Nephron (organoid): ENCODE results near the gene RFC4.

Experiments
- H3K27ac Mint-ChIP-seq, 3 experiments: 2 replicates each; pipeline ENCODE4 v1.8.0; 2020; ENCODE audit warnings: mixed read lengths in 3 of 3, mild to moderate bottlenecking in 2 of 3, moderate library complexity in 1 of 3
- H3K27me3 Mint-ChIP-seq: 2 replicates; pipeline ENCODE4 v1.8.0; 2021; ENCODE audit warnings: low read depth, mild to moderate bottlenecking, moderate library complexity, mixed read lengths
- H3K36me3 Mint-ChIP-seq: 2 replicates; pipeline ENCODE4 v1.8.0; 2020; ENCODE audit warnings: low read depth, mixed read lengths
- H3K4me1 Mint-ChIP-seq: 2 replicates; pipeline ENCODE4 v1.8.0; 2020; ENCODE audit warnings: mixed read lengths
- H3K4me3 Mint-ChIP-seq, 3 experiments: 2 replicates each; pipeline ENCODE4 v1.8.0; 2020; ENCODE audit warnings: mild to moderate bottlenecking in 3 of 3, mixed read lengths in 3 of 3, moderate library complexity in 2 of 3
- H3K9me3 Mint-ChIP-seq: 2 replicates; pipeline ENCODE4 v1.8.0; 2020; ENCODE audit warnings: mixed read lengths
- CTCF ChIP-seq, 3 experiments: fragments of 200-600 bp; sonication (generic); IDR thresholded peaks; one replicate each; pipeline ENCODE4 v1.5.0; 2021; ENCODE audit warnings: antibody characterized with exemption in 3 of 3; ENCODE audit not compliant: unreplicated experiment in 3 of 3

The RFC4 gene

GRCh38 chr3:186839874-186840641 is 33.8 kb upstream of the RFC4 start:
- Mint-ChIP-seq H3K36me3 (no peaks in the 10 kb centered on the region), H3K4me3 (no peak overlapping the region), H3K27me3 (peaks cover 18% of the 10 kb centered on the region), H3K9me3 (no peaks in the 10 kb centered on the region), H3K27ac (peak overlapping the region in 1 of 3 experiments; percentile 13), H3K4me1 (no peaks in the 10 kb centered on the region)
- no peak for TF ChIP-seq CTCF (IDR thresholded peaks at IDR 0.05; ENCODE audit: unreplicated experiment in 3 of 3)

- no peak for TF ChIP-seq CTCF (IDR thresholded peaks at IDR 0.05; ENCODE audit: unreplicated experiment in 3 of 3)
- no peaks in the 10 kb centered on the region for H3K4me1 Mint-ChIP-seq
- no peak overlapping the region for H3K27ac Mint-ChIP-seq
- peaks cover 66% of the 10 kb centered on the region for H3K27me3 Mint-ChIP-seq
- H3K9me3 Mint-ChIP-seq = peaks cover 3% of the 10 kb centered on the region
- H3K4me3 Mint-ChIP-seq = no peak overlapping the region
- H3K36me3 Mint-ChIP-seq = no peaks in the 10 kb centered on the region
Measured at GRCh38 chr3:186832276-186832675, 26.0 kb upstream of the RFC4 start.

- peaks cover 69% of the 10 kb centered on the region for H3K27me3 Mint-ChIP-seq
- H3K4me1 Mint-ChIP-seq = no peaks in the 10 kb centered on the region
- H3K9me3 Mint-ChIP-seq = peaks cover 3% of the 10 kb centered on the region
- H3K27ac Mint-ChIP-seq = no peak overlapping the region
- no peak overlapping the region for H3K4me3 Mint-ChIP-seq
- no peaks in the 10 kb centered on the region for H3K36me3 Mint-ChIP-seq
- no peak for TF ChIP-seq CTCF (IDR thresholded peaks at IDR 0.05; ENCODE audit: unreplicated experiment in 3 of 3)
Measured at GRCh38 chr3:186831798-186832197, 25.5 kb upstream of the RFC4 start.

GRCh38 chr3:186828340-186828739 is 22.1 kb upstream of the RFC4 start:
- no peak for TF ChIP-seq CTCF (IDR thresholded peaks at IDR 0.05; ENCODE audit: unreplicated experiment in 3 of 3)

GRCh38 chr3:186826976-186827857 is 20.9 kb upstream of the RFC4 start:
- Mint-ChIP-seq H3K27me3 (peaks cover 91% of the 10 kb centered on the region), H3K36me3 (no peaks in the 10 kb centered on the region), H3K27ac (no peak overlapping the region), H3K4me3 (peak overlapping the region; percentile 53 to 75 (median 70)), H3K9me3 (peaks cover 3% of the 10 kb centered on the region), H3K4me1 (peaks cover 10% of the 10 kb centered on the region)
- no peak for TF ChIP-seq CTCF (IDR thresholded peaks at IDR 0.05; ENCODE audit: unreplicated experiment in 3 of 3)

More at GRCh38 chr3:186828340-186828739, 22.1 kb upstream of the RFC4 start:
- Mint-ChIP-seq H3K9me3 (peaks cover 3% of the 10 kb centered on the region), H3K4me3 (no peak overlapping the region), H3K4me1 (peaks cover 10% of the 10 kb centered on the region), H3K36me3 (no peaks in the 10 kb centered on the region), H3K27ac (no peak overlapping the region), H3K27me3 (peaks cover 95% of the 10 kb centered on the region)
